ENCODE measurements around the gene HECA. TPM values are rescaled to one million over a fixed set of nuclear protein-coding genes. Genes with fewer than 3 reads are reported as not detected.

Gene HECA
- total and polyA plus RNA-seq, 2 experiments from 2014 or later: 8.9 to 27.8 TPM

- Histone ChIP-seq H3K27ac (no peak overlapping the region), H3K9me3 (ENCODE audit: low read depth) (no peaks in the 10 kb centered on the region), H3K4me2 (no peak overlapping the region), H4K20me1 (ENCODE audit: insufficient read depth, poor library complexity, severe bottlenecking) (peaks cover 11% of the 10 kb centered on the region), H3K27me3 (no peaks in the 10 kb centered on the region), H3K4me3 (no peak overlapping the region), H3K4me1 (ENCODE audit: insufficient read depth) (peaks cover 10% of the 10 kb centered on the region), H2AFZ (no peak overlapping the region), H3K79me2 (peaks cover 95% of the 10 kb centered on the region), H3K36me3 (replicated peaks; ENCODE audit: insufficient read depth, low read depth) (no peaks in the 10 kb centered on the region), H3K9me2 (replicated peaks; ENCODE audit: insufficient read depth) (no peaks in the 10 kb centered on the region)
- DNase-seq (ENCODE audit: low spot score): no peak
- 87% methylated on average over 3 of the region's 3 CpGs for WGBS (ENCODE audit: low lambda C conversion rate, missing lambda C conversion rate)
- TF ChIP-seq EZH2 (IDR thresholded peaks at IDR 0.05; ENCODE audit: borderline replicate concordance) (no peak), EZH2phosphoT487 (IDR thresholded peaks at IDR 0.05; ENCODE audit: low read depth, severe bottlenecking, unreplicated experiment) (no peak), CTCF (IDR thresholded peaks at IDR 0.05; ENCODE audit: poor library complexity) (no peak)
Observed at GRCh38 chr6:139143111-139143510, 8.2 kb downstream of the HECA start.

GRCh38 chr6:139144490-139145085, 9.7 kb downstream of the HECA start:
- H3K9me3 ChIP-seq (ENCODE audit: low read depth): no peaks in the 10 kb centered on the region
- H3K9me2 ChIP-seq (replicated peaks; ENCODE audit: insufficient read depth): no peaks in the 10 kb centered on the region
- no peak overlapping the region for H3K4me2 ChIP-seq
- H3K36me3 ChIP-seq (replicated peaks; ENCODE audit: insufficient read depth, low read depth): no peaks in the 10 kb centered on the region
- no peak overlapping the region for H3K4me3 ChIP-seq
- peaks cover 86% of the 10 kb centered on the region for H3K79me2 ChIP-seq
- peaks cover 16% of the 10 kb centered on the region for H3K4me1 ChIP-seq (ENCODE audit: insufficient read depth)
- 91% methylated on average over 4 of the region's 4 CpGs for WGBS (ENCODE audit: low lambda C conversion rate, missing lambda C conversion rate)
- no peak overlapping the region for H2AFZ ChIP-seq
- no peak for TF ChIP-seq EZH2phosphoT487 (IDR thresholded peaks at IDR 0.05; ENCODE audit: low read depth, severe bottlenecking, unreplicated experiment)
- no peak for TF ChIP-seq EZH2 (IDR thresholded peaks at IDR 0.05; ENCODE audit: borderline replicate concordance)
- TF ChIP-seq CTCF (IDR thresholded peaks at IDR 0.05; ENCODE audit: poor library complexity): no peak
- H4K20me1 ChIP-seq (ENCODE audit: insufficient read depth, poor library complexity, severe bottlenecking): no peaks in the 10 kb centered on the region
- no peak for DNase-seq (ENCODE audit: low spot score)
- H3K27ac ChIP-seq: no peak overlapping the region
- H3K27me3 ChIP-seq: no peaks in the 10 kb centered on the region

- peaks cover 86% of the 10 kb centered on the region for H3K79me2 ChIP-seq
- H3K9me2 ChIP-seq (replicated peaks; ENCODE audit: insufficient read depth): no peaks in the 10 kb centered on the region
- TF ChIP-seq CTCF (IDR thresholded peaks at IDR 0.05; ENCODE audit: poor library complexity): no peak
- TF ChIP-seq EZH2phosphoT487 (IDR thresholded peaks at IDR 0.05; ENCODE audit: low read depth, severe bottlenecking, unreplicated experiment): no peak
- no peak for TF ChIP-seq EZH2 (IDR thresholded peaks at IDR 0.05; ENCODE audit: borderline replicate concordance)
- H3K4me3 ChIP-seq: no peak overlapping the region
- peaks cover 26% of the 10 kb centered on the region for H3K4me1 ChIP-seq (ENCODE audit: insufficient read depth)
- no peak overlapping the region for H2AFZ ChIP-seq
- WGBS (ENCODE audit: low lambda C conversion rate, missing lambda C conversion rate): 67% methylated on average over 3 of the region's 3 CpGs
- peaks cover 2% of the 10 kb centered on the region for H4K20me1 ChIP-seq (ENCODE audit: insufficient read depth, poor library complexity, severe bottlenecking)
- DNase-seq (ENCODE audit: low spot score): no peak
- H3K4me2 ChIP-seq: no peak overlapping the region
- H3K27me3 ChIP-seq: no peaks in the 10 kb centered on the region
- H3K9me3 ChIP-seq (ENCODE audit: low read depth): no peaks in the 10 kb centered on the region
- no peak overlapping the region for H3K27ac ChIP-seq
- H3K36me3 ChIP-seq (replicated peaks; ENCODE audit: insufficient read depth, low read depth): no peaks in the 10 kb centered on the region
Observed at GRCh38 chr6:139145661-139146060, 10.8 kb downstream of the HECA start.

Data from hepatocyte (in vitro differentiated cells).